Caco-2 (cell line): ENCODE measurements around the gene MAFF. TPM values are rescaled to one million over a fixed set of nuclear protein-coding genes. Genes with fewer than 3 reads are reported as not detected.
A peak's percentile ranks its signal among the peaks of the same experiment; 100 is the strongest.
"Not testable (repeated sequence)": the region's sequence is repeated elsewhere in the genome, so short reads cannot be mapped to it uniquely, and the experiment has no call there.

Experiments used
- Bru-seq: library from RNA; stranded (reverse); fragments of 400-500 nt; gene quantifications from one replicate; lab custom pipeline; 2021; lab: Mats Ljungman, UMichigan
- BruChase-seq, 2 experiments: library from RNA; stranded (reverse); fragments of 400-500 nt; gene quantifications; one replicate each; lab custom pipeline; 2021; lab: Mats Ljungman, UMichigan
- BruUV-seq: library from RNA; stranded (reverse); fragments of 400-500 nt; replicated peaks from 2 replicates; lab custom pipeline; 2021; lab: Mats Ljungman, UMichigan
- CTCF ChIA-PET: fragments of 300-600 bp; sonication (Branson Sonifier 250); formaldehyde crosslinking; loops from one replicate; lab custom pipeline; 2022; ENCODE audit warnings: antibody characterized with exemption; lab: Charles Lee
- POLR2A ChIA-PET: fragments of 300-600 bp; sonication (Branson Sonifier 250); formaldehyde crosslinking; loops from one replicate; lab custom pipeline; 2022; ENCODE audit warnings: antibody characterized with exemption; lab: Charles Lee
- DNase-seq, 2 experiments: peaks; one replicate each; pipeline versions ENCODE4 v3.0.0 to v3.0.0-alpha.2; 2020 to 2022
- H3K27me3 ChIP-seq: replicated peaks from 2 replicates; pipeline ENCODE4 v1.6.0; 2011; ENCODE audit warnings: low read length; ENCODE audit not compliant: control insufficient read depth, insufficient read depth
- H3K36me3 ChIP-seq: 2 replicates; pipeline ENCODE4 v1.5.1; 2011; ENCODE audit warnings: low read length; ENCODE audit not compliant: control insufficient read depth, insufficient read depth
- H3K4me1 ChIP-seq: fragments of 250-450 bp; sonication (Bioruptor Pico); 2 replicates; pipeline ENCODE4 v1.5.1; 2020; ENCODE audit warnings: mild to moderate bottlenecking
- H3K4me3 ChIP-seq: 2 replicates; pipeline ENCODE4 v1.5.1; 2011; ENCODE audit warnings: low read depth, mild to moderate bottlenecking, control low read depth, low read length
- H3K9me3 ChIP-seq: fragments of 250-450 bp; sonication (Bioruptor Pico); 2 replicates; pipeline ENCODE4 v1.5.1; 2020; ENCODE audit warnings: mild to moderate bottlenecking, moderate library complexity
- H3K27ac Mint-ChIP-seq: one replicate; pipeline ENCODE4 v1.8.0; 2022; ENCODE audit warnings: mixed read lengths; ENCODE audit not compliant: unreplicated experiment
- H3K27me3 Mint-ChIP-seq: one replicate; pipeline ENCODE4 v1.8.0; 2022; ENCODE audit warnings: mixed read lengths; ENCODE audit not compliant: insufficient read depth, unreplicated experiment
- H3K36me3 Mint-ChIP-seq: one replicate; pipeline ENCODE4 v1.8.0; 2022; ENCODE audit warnings: mild to moderate bottlenecking, mixed read lengths; ENCODE audit not compliant: insufficient read depth, unreplicated experiment
- H3K4me1 Mint-ChIP-seq: one replicate; pipeline ENCODE4 v1.8.0; 2022; ENCODE audit warnings: low read depth, mixed read lengths; ENCODE audit not compliant: unreplicated experiment
- H3K4me3 Mint-ChIP-seq: one replicate; pipeline ENCODE4 v1.8.0; 2022; ENCODE audit warnings: mild to moderate bottlenecking, moderate library complexity, mixed read lengths; ENCODE audit not compliant: unreplicated experiment
- H3K9me3 Mint-ChIP-seq: one replicate; pipeline ENCODE4 v1.8.0; 2022; ENCODE audit warnings: mixed read lengths; ENCODE audit not compliant: unreplicated experiment
- CTCF ChIP-seq, 2 experiments: fragments of 200-600 bp in 1 of 2; IDR thresholded peaks; 1 replicate in 1 of 2; 2 replicates in 1 of 2; pipeline versions ENCODE4 v1.5.1 to v1.8.0; 2011 to 2022; ENCODE audit warnings: antibody characterized with exemption in 1 of 2, control low read depth in 1 of 2, inconsistent platforms in 1 of 2, low read depth in 1 of 2, low read length in 1 of 2, mild to moderate bottlenecking in 1 of 2, moderate library complexity in 1 of 2; ENCODE audit not compliant: insufficient read depth in 1 of 2, severe bottlenecking in 1 of 2, unreplicated experiment in 1 of 2
- intact Hi-C: fragments of 100-400 bp; cut with micrococcal nuclease; formaldehyde crosslinking; loops from one replicate; pipeline ENCODE4 v1.10.0; 2022; ENCODE audit not compliant: unreplicated experiment
- long read RNA-seq: library from polyadenylated mRNA; stranded (forward); transcript quantifications from one replicate; pipeline ENCODE4 v2.0.0, GENCODE V29; 2022
- total RNA-seq: library from RNA; stranded (reverse); gene quantifications from 2 replicates; pipeline ENCODE4 v1.2.3, GENCODE V29; 2022

Gene MAFF
- total RNA-seq = 6.8 and 9.0 TPM in 2 replicates
- percentile 52 among the genes with signal in this experiment for Bru-seq, nascent RNA
- BruChase-seq, experiment 1, labeled RNA remaining after a 2-hour chase = percentile 52 among the genes with signal in this experiment
- BruChase-seq, experiment 2, labeled RNA remaining after a 6-hour chase = percentile 53 among the genes with signal in this experiment
- long read RNA-seq, transcript MAFF-201 (3 exons, 2,490 nt) = major isoform, 25 of 30 reads
- long read RNA-seq, partial matches to known transcripts = 1 of 30 reads
- long read RNA-seq, other reads (novel, unspliced or antisense) = 4 of 30 reads

GRCh38 chr22:38201711-38202436 lies at the start of gene MAFF:
MAFF (plus strand) TSS chr22:38201994; CDS start chr22:38213854, 11,860 bp downstream.
- POLR2A ChIA-PET = interaction anchor here (0.5 to 1.4 kb wide), 9 partner anchors 16 to 394 kb away, joined by 3 to 15 read pairs (median 5); partner anchors contain the start of genes GCAT and PLA2G6
- H3K36me3 Mint-ChIP-seq = peaks cover 29% of the 10 kb centered on the region

GRCh38 chr22:38153821-38154562 lies 47.8 kb upstream of the MAFF start:
- no peak for TF ChIP-seq CTCF (IDR thresholded peaks at IDR 0.05; ENCODE audit: insufficient read depth in 1 of 2, low read depth in 1 of 2, low read length in 1 of 2, severe bottlenecking in 1 of 2, unreplicated experiment in 1 of 2)
- no peaks in the 10 kb centered on the region for H3K27me3 Mint-ChIP-seq
- intact Hi-C loops = loop anchor here (1.0 kb wide), 1 partner anchor 102 kb away; no protein-coding TSS in a partner anchor
- H3K36me3 ChIP-seq = no peaks in the 10 kb centered on the region
- H3K4me3 Mint-ChIP-seq = no peak overlapping the region
- POLR2A ChIA-PET = no interaction called here
- H3K27ac Mint-ChIP-seq = no peak overlapping the region
- no peaks in the 10 kb centered on the region for H3K4me1 Mint-ChIP-seq
- H3K36me3 Mint-ChIP-seq = no peaks in the 10 kb centered on the region
- H3K4me3 ChIP-seq = no peak overlapping the region
- no peak for DNase-seq
- no peaks in the 10 kb centered on the region for H3K27me3 ChIP-seq
- 0 out of 2 replicates have a peak, but pooled peaks cover 6% of the 10 kb centered on the region for H3K4me1 ChIP-seq
- H3K9me3 Mint-ChIP-seq = no peaks in the 10 kb centered on the region
- BruUV-seq = no TSS peak
- CTCF ChIA-PET = interaction anchor here (0.6 to 0.7 kb wide), 2 partner anchors 8 to 50 kb away, joined by 3 to 5 read pairs; no protein-coding TSS in a partner anchor
- no peaks in the 10 kb centered on the region for H3K9me3 ChIP-seq

More at GRCh38 chr22:38201711-38202436, at the start of gene MAFF:
- H3K9me3 Mint-ChIP-seq = no peaks in the 10 kb centered on the region
- DNase-seq = peak; percentile 95 to 96
- intact Hi-C loops = loop anchor here (2.0 to 5.0 kb wide), 3 partner anchors 15 to 370 kb away; partner anchors contain the start of genes DMC1 and PLA2G6
- TF ChIP-seq CTCF (IDR thresholded peaks at IDR 0.05; ENCODE audit: insufficient read depth in 1 of 2, low read depth in 1 of 2, low read length in 1 of 2, severe bottlenecking in 1 of 2, unreplicated experiment in 1 of 2) = no peak
- H3K4me3 Mint-ChIP-seq = peak within 1 kb of the TSS; percentile 78
- H3K27ac Mint-ChIP-seq = peak within 1 kb of the TSS; percentile 43
- H3K36me3 ChIP-seq = no peaks in the 10 kb centered on the region
- H3K27me3 ChIP-seq = no peaks in the 10 kb centered on the region
- CTCF ChIA-PET = interaction anchor here (0.6 to 1.6 kb wide), 4 partner anchors 20 to 150 kb away, joined by 3 to 6 read pairs (median 4); partner anchors contain the start of gene PLA2G6
- peaks cover 13% of the 10 kb centered on the region for H3K4me1 Mint-ChIP-seq
- no peaks in the 10 kb centered on the region for H3K27me3 Mint-ChIP-seq
- H3K4me1 ChIP-seq = peaks cover 9% of the 10 kb centered on the region; the same call in 1 of the 2 replicates
- BruUV-seq = no TSS peak
- peak within 1 kb of the TSS; percentile 99 for H3K4me3 ChIP-seq
- H3K9me3 ChIP-seq = no peaks in the 10 kb centered on the region

GRCh38 chr22:38154563-38154915 lies 47.3 kb upstream of the MAFF start:
- H3K27me3 ChIP-seq, H3K4me3 ChIP-seq, H3K9me3 ChIP-seq, H3K27ac Mint-ChIP-seq, DNase-seq, H3K36me3 ChIP-seq, H3K4me3 Mint-ChIP-seq, H3K36me3 Mint-ChIP-seq, H3K4me1 Mint-ChIP-seq, POLR2A ChIA-PET, H3K27me3 Mint-ChIP-seq, H3K4me1 ChIP-seq, BruUV-seq, H3K9me3 Mint-ChIP-seq: not testable (repeated sequence)
- CTCF ChIA-PET = interaction anchor here (0.6 kb wide), 1 partner anchor 9 kb away, joined by 3 read pairs; no protein-coding TSS in a partner anchor
- intact Hi-C loops = loop anchor here (1.0 kb wide), 1 partner anchor 102 kb away; no protein-coding TSS in a partner anchor
